ENCODE data around the gene LAG3. TPM values are rescaled to one million over a fixed set of nuclear protein-coding genes. Genes with fewer than 3 reads are reported as not detected.

LAG3 gene
- total and polyA plus RNA-seq, 2 experiments from 2014 or later, result 3.7 to 4.7 TPM

GRCh38 chr12:6786416-6787094, 14.2 kb downstream of the LAG3 start (continued):
- TF ChIP-seq, protein P1, sequence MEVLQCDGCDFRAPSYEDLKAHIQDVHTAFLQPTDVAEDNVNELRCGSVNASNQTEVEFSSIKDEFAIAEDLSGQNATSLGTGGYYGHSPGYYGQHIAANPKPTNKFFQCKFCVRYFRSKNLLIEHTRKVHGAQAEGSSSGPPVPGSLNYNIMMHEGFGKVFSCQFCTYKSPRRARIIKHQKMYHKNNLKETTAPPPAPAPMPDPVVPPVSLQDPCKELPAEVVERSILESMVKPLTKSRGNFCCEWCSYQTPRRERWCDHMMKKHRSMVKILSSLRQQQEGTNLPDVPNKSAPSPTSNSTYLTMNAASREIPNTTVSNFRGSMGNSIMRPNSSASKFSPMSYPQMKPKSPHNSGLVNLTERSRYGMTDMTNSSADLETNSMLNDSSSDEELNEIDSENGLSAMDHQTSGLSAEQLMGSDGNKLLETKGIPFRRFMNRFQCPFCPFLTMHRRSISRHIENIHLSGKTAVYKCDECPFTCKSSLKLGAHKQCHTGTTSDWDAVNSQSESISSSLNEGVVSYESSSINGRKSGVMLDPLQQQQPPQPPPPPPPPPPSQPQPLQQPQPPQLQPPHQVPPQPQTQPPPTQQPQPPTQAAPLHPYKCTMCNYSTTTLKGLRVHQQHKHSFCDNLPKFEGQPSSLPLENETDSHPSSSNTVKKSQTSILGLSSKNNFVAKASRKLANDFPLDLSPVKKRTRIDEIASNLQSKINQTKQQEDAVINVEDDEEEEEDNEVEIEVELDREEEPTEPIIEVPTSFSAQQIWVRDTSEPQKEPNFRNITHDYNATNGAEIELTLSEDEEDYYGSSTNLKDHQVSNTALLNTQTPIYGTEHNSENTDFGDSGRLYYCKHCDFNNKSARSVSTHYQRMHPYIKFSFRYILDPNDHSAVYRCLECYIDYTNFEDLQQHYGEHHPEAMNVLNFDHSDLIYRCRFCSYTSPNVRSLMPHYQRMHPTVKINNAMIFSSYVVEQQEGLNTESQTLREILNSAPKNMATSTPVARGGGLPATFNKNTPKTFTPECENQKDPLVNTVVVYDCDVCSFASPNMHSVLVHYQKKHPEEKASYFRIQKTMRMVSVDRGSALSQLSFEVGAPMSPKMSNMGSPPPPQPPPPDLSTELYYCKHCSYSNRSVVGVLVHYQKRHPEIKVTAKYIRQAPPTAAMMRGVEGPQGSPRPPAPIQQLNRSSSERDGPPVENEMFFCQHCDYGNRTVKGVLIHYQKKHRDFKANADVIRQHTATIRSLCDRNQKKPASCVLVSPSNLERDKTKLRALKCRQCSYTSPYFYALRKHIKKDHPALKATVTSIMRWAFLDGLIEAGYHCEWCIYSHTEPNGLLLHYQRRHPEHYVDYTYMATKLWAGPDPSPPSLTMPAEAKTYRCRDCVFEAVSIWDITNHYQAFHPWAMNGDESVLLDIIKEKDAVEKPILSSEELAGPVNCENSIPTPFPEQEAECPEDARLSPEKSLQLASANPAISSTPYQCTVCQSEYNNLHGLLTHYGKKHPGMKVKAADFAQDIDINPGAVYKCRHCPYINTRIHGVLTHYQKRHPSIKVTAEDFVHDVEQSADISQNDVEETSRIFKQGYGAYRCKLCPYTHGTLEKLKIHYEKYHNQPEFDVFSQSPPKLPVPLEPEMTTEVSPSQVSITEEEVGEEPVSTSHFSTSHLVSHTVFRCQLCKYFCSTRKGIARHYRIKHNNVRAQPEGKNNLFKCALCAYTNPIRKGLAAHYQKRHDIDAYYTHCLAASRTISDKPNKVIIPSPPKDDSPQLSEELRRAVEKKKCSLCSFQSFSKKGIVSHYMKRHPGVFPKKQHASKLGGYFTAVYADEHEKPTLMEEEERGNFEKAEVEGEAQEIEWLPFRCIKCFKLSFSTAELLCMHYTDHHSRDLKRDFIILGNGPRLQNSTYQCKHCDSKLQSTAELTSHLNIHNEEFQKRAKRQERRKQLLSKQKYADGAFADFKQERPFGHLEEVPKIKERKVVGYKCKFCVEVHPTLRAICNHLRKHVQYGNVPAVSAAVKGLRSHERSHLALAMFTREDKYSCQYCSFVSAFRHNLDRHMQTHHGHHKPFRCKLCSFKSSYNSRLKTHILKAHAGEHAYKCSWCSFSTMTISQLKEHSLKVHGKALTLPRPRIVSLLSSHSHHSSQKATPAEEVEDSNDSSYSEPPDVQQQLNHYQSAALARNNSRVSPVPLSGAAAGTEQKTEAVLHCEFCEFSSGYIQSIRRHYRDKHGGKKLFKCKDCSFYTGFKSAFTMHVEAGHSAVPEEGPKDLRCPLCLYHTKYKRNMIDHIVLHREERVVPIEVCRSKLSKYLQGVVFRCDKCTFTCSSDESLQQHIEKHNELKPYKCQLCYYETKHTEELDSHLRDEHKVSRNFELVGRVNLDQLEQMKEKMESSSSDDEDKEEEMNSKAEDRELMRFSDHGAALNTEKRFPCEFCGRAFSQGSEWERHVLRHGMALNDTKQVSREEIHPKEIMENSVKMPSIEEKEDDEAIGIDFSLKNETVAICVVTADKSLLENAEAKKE (CRISPR knock-in tag; IDR thresholded peaks at IDR 0.05), result no peak
- TF ChIP-seq ZNF114 (CRISPR knock-in tag; IDR thresholded peaks at IDR 0.05) (no peak), JUNB (IDR thresholded peaks at IDR 0.05; ENCODE audit: unreplicated experiment) (no peak), ZNF331 (CRISPR knock-in tag; IDR thresholded peaks at IDR 0.05; ENCODE audit: low read depth) (no peak), EZH2phosphoT487 (IDR thresholded peaks at IDR 0.05; ENCODE audit: unreplicated experiment) (no peak), CREB1 (CRISPR knock-in tag; IDR thresholded peaks at IDR 0.05; ENCODE audit: low read depth) (no peak), POLR2AphosphoS5 (IDR thresholded peaks at IDR 0.05; ENCODE audit: low read depth) (no peak), ETS1 (IDR thresholded peaks at IDR 0.05) (no peak)
- TF ChIP-seq, protein P2, sequence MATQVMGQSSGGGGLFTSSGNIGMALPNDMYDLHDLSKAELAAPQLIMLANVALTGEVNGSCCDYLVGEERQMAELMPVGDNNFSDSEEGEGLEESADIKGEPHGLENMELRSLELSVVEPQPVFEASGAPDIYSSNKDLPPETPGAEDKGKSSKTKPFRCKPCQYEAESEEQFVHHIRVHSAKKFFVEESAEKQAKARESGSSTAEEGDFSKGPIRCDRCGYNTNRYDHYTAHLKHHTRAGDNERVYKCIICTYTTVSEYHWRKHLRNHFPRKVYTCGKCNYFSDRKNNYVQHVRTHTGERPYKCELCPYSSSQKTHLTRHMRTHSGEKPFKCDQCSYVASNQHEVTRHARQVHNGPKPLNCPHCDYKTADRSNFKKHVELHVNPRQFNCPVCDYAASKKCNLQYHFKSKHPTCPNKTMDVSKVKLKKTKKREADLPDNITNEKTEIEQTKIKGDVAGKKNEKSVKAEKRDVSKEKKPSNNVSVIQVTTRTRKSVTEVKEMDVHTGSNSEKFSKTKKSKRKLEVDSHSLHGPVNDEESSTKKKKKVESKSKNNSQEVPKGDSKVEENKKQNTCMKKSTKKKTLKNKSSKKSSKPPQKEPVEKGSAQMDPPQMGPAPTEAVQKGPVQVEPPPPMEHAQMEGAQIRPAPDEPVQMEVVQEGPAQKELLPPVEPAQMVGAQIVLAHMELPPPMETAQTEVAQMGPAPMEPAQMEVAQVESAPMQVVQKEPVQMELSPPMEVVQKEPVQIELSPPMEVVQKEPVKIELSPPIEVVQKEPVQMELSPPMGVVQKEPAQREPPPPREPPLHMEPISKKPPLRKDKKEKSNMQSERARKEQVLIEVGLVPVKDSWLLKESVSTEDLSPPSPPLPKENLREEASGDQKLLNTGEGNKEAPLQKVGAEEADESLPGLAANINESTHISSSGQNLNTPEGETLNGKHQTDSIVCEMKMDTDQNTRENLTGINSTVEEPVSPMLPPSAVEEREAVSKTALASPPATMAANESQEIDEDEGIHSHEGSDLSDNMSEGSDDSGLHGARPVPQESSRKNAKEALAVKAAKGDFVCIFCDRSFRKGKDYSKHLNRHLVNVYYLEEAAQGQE (IDR thresholded peaks at IDR 0.05; ENCODE audit: unreplicated experiment), result no peak
